HL-60/S4 treated with retinoic acid at 250 ng/mL for 4 days and 3 days (cell line): Measurements from ENCODE around the gene ZNF26.
"Not testable (repeated sequence)": the region's sequence is repeated elsewhere in the genome, so short reads cannot be mapped to it uniquely, and the experiment has no call there.

Experiments
- in situ Hi-C: fragments of 300-500 bp; cut with MboI; formaldehyde crosslinking; loops from 2 replicates; pipeline ENCODE4 v1.7.0; 2022; ENCODE audit warnings: low sequenced_read_pairs

Gene ZNF26, protein sequence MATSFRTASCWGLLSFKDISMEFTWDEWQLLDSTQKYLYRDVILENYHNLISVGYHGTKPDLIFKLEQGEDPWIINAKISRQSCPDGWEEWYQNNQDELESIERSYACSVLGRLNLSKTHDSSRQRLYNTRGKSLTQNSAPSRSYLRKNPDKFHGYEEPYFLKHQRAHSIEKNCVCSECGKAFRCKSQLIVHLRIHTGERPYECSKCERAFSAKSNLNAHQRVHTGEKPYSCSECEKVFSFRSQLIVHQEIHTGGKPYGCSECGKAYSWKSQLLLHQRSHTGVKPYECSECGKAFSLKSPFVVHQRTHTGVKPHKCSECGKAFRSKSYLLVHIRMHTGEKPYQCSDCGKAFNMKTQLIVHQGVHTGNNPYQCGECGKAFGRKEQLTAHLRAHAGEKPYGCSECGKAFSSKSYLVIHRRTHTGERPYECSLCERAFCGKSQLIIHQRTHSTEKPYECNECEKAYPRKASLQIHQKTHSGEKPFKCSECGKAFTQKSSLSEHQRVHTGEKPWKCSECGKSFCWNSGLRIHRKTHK

DNA sequence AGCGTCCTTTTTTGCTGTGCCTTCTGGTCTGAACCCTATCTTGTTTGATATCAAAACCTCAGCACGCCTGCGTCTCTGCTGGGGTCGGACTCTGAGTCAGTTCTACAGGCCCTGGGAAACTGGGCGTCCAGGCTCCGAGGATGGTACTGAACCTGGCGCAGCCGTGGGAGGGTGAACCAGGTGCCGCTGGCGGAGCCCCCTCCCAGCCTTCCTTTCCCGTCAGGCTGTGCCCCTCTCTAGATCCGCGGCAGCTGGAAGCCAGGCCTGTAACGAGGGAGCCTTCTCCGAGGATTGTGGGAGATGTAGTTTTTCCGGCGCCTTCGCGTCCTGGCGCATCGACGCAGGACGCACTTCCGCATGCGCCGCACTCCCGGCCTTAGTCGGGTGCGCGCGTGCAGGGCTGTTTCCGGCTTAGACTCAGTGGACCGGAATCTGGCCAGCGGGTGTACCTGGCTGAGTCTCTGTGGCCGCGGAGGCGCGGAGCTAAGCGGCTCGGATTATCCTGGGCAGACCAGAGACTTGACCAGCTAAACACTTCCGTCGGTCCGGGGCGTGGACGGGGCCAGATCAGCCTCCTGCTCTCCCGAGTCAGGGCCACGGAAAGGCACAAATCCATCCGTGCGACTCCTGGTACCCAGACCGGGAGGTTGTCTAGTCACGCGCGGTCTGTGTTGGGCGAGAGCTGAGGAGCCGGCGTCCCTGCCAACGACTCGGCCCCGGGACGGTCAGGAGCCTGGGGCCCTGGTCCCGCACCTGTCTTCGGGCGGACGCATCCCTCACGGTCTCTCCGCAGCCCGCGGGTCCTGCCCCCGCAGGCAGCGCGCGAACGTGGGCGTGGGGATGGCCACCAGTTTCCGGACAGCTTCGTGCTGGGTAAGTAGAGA, at the start of gene ZNF26:
ZNF26 (plus strand) TSS at position 367 of the 884 bp plus-strand sequence; CDS start at position 841, 474 bp downstream.
- in situ Hi-C loops = no loop called here

DNA sequence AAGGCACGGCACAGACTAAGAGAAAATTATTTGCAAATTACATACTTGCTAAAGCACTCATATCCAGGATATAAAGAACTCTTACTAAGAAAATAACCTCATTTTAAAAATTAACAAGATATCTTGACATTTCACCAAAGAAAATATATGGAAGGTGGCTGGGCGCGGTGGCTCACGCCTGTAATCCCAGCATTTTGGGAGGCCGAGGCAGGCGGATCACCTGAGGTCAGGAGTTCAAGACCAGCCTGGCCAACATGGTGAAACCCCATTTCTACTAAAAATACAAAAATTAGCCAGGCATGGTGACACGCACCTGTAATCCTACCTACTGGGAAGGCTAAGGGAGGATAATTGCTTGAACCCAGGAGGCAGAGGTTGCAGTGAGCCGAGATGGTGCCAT, 49.2 kb upstream of the ZNF26 start:
- in situ Hi-C loops = not testable (repeated sequence)

DNA sequence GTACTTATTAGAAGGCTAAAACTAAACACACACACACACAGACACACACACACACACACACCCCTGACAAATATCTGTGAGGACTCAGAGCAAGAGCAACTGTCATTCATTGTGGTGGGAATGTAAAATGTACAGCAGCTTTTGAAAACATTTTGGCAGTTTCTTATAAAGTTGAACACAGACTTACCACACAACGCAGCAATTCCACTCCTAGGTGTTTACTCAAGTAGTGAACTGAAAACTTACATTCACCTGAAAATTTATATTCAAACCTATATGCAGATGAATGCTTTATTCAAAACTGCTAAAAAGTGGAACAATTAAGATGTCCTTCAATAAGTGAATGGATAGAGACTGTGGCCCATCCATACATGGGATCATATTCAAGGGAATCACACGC, 48.7 kb upstream of the ZNF26 start:
- in situ Hi-C loops = no loop called here

DNA sequence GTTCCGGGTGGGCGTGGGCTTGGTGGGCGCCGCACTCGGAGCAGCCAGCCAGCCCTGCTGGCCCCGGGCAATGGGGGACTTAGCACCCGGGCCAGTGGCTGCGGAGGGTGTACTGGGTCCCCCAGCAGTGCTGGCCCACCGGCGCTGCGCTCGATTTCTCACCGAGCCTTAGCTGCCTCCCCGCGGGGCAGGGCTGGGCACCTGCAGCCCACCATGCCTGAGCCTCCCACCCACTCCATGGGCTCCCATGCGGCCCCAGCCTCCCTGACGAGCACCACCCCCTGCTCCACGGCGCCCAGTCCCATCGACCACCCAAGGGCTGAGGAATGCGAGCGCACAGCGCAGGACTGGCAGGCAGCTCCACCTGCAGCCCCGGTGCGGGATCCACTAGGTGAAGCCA, 47.4 kb upstream of the ZNF26 start:
- in situ Hi-C loops = not testable (repeated sequence)

DNA sequence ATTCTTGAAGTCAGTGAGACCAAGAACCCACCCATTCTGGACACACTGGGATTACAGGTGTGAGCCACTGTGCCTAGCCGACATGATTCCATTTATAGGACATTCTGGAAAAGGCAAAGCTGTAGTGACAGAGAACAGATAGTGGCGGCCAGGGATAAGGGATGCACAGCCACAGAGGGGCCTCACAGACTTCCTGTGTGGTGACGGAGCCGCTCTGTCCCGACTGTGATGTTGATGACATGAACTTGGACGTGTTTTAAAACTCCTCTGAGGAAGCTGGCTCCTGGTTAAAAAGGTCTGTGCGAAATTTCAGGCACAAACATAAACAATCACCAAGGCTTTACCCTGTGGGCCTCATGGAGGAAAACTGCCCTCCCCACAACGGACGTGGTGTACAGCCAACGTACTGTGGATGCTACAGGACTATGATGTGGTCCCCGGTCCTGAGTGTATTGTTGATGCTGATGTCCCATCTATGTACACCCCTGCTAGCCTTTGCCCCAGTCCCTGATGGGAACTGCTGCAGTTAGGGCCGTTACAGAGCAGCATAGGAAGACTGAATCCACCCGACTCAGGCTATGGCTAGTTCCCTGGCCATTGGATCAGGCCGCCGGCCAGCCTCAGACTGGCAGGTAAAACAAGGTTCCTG, 46.0 kb upstream of the ZNF26 start:
- in situ Hi-C loops = no loop called here

DNA sequence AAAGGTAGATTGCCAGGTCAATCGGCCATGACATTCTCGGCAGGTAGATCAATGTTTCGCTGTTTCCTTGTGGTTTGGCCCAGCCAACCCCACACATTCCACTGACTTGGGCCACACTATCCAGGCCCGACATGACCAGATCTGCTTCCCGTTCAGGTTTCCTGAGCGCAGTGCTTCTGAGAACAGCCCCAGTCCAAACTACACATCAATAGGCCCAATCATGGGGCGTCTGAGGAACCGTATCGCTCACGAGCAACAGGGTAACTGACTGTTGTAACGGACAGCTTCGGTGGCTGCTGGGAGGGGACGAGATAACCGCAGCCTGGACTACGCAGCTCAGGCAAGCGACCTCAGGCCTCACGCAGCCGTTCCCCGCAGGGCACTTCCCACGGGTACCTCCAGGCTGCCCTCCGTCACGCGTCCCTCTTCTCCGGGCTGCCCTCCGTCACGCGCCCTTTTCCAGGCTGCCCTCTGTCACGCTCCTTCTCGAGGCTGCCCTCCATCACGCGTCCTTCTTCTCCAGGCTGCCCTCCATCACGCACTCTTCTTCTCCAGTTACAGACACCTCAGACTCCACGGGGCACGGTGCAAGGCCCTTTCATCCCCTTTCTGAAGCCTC, 44.7 kb upstream of the ZNF26 start:
- in situ Hi-C loops = no loop called here

DNA sequence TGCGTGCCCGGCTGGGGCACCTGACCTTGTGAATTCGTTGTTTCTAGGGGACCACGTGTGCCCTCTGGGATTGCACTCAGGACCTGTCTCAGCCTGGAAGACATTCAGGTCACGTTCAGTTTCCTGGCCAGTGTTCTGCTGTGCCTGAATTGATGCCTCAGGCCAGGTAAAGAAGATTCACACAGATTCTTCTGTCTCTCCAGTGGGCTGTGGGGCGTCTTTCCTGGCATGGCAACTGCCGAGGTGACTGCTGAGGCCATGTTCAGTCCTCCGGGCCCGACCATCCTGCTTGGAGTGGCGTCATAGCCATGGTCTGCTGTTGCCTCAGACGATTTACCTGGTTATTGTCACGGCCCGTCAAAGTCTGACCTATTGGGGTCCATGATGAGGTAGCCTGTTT, 43.6 kb upstream of the ZNF26 start:
- in situ Hi-C loops = no loop called here

DNA sequence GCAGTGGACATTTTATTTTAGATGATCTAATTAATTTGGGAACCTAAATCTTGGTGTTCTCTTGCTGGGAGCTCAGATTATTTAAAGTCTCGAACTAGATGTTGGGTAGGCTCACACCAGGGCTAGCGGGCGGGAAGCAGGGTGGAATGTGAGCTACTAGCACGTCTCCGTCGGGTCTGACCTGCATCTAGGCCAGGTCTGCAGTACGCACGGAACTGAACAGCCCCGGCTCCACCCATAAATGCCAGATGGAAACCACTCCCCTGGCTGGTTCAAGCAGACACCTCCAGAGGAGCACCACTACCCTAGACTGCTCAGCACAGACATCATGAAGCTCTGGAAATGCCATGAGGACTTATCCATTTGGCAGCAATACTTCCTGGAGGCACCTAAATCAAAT, 40.4 kb upstream of the ZNF26 start:
- in situ Hi-C loops = no loop called here

DNA sequence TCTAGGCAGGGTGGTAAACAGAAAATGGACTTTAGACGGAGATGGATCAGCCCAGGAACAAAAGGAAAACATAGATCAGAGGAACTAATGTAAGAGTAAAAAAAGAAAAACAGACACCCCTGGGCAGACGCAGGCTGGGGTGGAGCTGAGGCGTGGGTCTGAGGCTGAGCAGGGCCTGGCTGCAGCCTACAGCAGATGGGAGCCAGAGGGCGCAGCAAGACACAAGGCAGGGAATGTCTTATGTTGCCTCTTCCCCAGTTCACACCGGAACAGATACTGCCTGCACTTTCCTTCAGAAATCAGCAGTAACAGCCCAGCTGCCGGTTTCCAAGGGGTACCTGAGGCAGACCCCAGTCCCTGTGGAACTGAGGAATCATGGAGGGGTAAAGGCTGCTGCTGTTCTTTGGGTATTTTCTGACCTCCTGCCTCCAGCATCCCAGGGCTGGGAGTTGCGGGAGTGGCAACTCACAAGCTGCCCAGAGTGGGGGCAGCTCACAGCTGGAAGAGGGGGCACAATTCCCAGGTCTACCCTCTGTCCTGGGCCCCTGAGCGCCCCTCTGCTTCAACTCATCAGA, 39.8 kb upstream of the ZNF26 start:
- in situ Hi-C loops = no loop called here

DNA sequence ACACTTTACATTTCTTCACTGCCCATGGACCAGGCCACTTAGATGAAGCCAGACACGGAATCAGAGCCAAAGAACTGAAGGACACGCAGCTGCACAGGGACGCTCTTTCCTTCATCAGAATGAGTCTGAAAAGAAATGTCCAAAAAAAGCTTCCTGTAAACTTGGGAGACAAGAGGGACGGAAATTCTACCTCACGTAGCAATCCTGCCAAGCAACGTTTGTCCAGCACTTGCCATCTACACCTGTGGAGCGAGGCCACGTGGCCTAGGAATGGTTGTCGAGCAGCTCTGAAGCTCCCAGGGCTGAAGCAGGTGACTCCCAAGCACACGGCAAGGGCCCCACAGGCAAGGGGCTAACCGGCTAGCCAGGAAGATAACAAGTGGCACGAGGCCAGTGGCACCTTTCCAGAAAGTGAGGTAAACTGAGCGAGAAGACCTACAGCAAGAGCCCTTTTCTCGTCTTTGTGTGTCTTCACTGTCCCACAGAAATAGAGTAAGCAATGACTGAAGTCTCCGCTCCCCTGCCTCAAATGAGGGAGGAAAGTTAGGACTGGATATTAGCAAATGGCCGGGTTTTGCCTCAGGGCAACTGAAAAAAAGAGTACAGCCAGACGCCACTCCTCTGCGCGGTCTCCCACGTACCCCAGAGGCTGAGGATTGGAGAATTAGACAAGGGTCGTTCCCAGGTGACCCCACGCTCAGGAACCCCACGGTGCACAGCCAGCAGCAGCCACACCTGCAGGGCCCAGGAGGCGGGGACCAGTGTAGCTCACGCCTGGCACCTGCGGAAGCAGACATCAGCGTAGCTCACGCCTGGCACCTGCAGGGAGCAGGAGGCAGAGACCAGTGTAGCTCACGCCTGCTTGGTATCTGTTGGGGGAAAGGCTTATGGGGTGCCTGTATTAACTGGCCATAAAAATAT, 37.8 kb upstream of the ZNF26 start:
- in situ Hi-C loops = no loop called here

DNA sequence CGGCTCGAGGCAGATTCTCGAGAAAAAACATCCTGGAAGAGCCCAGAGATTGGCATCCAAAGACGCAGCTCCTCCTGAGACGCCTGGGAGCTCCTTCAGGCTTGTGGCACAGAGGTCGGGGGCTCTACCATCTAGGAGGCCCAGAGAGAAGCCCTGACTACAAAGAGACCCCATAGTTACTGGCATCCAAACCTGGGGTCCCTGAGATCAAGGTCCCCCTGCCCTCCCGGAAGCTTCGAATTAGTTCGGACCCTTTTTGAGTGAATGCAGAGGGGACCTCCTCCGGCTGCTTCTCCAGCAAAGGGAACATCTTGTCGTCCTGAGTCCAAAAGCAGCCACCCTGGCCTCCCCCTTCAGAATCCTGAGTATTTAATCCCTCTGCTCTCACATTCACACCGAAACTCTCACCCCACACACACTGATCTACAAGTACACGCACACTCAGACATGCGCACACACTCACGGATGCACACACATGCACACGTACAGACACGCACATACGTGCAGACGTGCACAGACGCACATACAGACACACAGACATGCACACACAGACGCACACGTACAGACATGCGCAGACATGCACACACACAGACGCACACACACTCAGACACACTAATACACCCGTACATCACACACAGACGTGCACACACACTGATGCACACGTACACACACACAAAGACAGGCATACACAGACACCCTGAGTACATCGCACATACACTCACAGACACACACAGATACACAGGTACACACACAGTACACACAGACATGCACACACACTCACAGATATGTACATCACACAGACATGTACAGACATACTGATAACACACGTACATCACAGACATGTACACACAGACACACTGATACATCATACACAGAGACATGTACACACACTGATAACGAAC, 36.0 kb upstream of the ZNF26 start:
- in situ Hi-C loops = no loop called here

DNA sequence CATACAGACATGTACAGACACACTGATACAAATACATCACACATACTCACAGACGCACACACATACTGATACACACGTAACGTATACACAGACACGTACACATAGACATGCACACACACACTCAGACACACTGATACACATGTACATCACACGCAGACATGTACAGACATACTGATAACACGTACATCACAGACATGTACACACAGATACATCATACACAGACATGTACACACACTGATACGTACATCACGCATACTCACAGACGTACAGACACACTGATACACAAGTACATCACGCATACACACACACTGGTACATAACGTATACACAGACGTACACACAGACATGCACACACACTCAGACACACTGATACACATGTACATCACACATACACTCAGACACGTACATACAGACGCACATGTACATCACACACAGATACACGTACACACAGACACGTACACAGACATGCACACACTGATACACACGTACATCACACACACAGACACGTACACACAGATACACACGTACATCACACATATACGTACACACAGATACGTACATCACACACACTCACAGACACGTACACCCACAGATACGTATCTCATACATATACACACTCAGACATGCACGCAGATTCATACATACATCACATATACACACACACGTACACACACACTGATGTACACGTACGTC, 35.2 kb upstream of the ZNF26 start:
- in situ Hi-C loops = no loop called here

DNA sequence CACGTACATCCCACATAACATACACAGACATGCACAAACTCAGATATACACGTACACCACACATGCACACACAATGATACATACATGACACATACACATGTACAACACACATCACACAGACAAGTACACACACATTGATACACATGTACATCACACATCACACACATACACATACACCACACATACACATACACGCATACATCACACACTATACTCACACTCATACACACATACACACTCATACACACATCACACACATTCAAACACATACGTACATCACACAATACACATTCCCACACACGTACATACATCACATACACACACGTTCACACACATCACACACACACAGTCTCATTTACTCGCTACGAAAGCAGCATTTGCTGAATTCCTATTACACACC, 34.5 kb upstream of the ZNF26 start:
- in situ Hi-C loops = no loop called here

DNA sequence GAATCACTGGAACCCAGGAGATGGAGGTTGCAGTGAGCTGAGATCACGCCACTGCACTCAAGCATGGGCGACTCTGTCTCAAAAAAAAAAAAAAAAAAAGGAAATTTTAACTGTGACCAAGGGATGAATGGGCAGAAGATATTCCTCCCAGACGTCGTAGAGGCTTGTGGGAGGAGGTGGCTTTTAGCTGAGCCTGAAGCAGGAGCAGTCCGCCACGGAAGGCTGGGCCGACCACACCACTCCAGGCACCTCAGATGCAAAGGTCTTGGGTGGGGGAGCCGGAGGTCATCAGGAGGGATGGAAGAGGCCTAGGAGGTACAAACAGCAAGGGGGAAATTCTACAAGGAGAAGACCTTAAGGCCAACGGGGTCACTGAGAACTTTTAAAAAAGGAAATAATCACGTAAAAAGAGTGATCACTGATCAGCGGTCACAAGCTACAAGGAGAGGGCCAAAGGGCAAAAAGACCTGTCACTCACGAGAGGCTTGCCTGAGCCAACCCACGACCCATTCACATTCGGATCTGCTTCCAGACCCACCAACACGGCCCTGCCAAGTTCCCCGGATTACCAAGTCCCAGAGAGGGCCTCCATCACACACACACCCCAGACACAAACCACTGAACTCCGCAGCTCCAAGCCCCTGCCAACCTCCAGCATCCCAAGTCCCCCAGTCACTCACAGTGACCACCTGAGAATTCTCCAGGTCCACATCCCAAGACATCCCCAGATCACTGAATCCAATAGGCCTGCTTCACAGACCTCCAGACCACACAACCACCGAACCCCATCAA, 33.6 kb upstream of the ZNF26 start:
- in situ Hi-C loops = no loop called here

DNA sequence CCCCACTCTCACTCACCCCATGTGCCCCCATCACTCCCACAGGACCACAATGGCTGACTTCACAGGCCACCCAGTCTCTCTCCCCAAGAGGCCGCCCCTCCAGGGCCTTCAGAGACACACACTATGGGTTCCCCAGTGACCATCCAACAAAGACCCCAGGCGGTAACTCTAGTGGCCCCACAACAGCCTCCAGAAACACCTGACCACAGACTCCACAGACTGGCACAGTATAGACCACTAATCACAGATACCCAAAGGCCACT, 33.1 kb upstream of the ZNF26 start:
- in situ Hi-C loops = no loop called here

DNA sequence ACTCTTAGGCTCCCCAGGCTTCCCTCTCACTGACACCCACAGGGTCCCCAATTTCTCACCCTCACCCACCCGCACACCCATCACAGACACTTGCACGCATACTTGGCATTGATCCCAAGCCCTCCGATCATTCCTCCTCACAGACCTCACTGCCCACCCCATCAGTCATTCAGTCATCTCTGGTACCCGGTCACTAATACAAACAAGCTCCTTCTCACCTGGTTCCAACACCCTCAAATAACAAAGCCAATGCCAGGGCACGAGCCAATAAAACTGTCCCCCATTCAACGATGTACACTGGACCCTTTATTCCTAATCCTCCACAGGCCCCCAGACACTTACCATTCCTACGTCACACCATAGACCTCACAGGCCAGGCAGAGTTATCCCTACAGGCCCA, 32.4 kb upstream of the ZNF26 start:
- in situ Hi-C loops = no loop called here

DNA sequence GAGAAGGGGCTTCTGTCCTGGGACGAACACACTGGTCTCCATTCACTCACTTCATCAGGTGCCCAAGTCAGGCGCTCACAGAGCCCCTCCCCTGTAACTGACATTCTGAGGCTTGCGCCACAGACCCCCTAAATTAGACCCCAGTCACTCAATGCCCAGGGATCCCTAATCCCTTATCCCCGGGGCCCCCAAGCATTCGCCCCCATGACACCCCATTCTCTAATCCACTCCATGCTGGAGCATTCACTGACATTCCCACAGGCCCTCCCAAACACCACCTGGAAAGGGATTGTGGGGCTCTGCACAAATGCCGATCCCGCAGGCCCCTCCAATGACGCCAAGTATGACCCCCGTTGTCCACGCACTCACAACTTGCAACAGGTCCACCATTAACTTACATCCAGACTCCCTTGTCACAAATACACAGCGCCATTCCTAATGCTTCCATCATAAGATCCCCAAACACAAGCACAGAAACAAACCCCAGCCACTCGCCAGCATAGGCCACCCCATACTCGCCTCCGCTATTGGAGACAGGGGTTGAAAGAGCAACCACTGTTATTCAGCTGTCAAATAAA, 31.6 kb upstream of the ZNF26 start:
- in situ Hi-C loops = no loop called here
